Left renal pelvis (tissue), 4 donors: ENCODE measurements around the gene RNF150. TPM values are rescaled to one million over a fixed set of nuclear protein-coding genes. Genes with fewer than 3 reads are reported as not detected.

Experiments used
- DNase-seq, 4 donors: peaks; one replicate each; pipeline ENCODE4 v3.0.0-alpha.2; 2013; ENCODE audit warnings: low read depth in 4 of 4, low spot score in 3 of 4
- polyA plus RNA-seq, 4 donors: library from polyadenylated mRNA; unstranded; fragments of 120-200 nt; gene quantifications; one replicate each; pipeline ENCODE4 v1.2.1, GENCODE V29; 2013; ENCODE audit not compliant: insufficient read length in 4 of 4

RNF150 gene
- polyA plus RNA-seq, 4 donors: 22.2 to 35.0 (median 30.1) TPM

GRCh38 chr4:140874056-140874455 is 259.2 kb downstream of the RNF150 start:
- no peak for DNase-seq

- DNase-seq: no peak
Measured at GRCh38 chr4:140871368-140871767, 261.9 kb downstream of the RNF150 start.

- DNase-seq: no peak
Measured at GRCh38 chr4:140870427-140870826, 262.8 kb downstream of the RNF150 start.

GRCh38 chr4:140869446-140869845 is 263.8 kb downstream of the RNF150 start:
- DNase-seq: no peak

GRCh38 chr4:140867356-140867755 is 265.9 kb downstream of the RNF150 start:
- DNase-seq: no peak

- no peak for DNase-seq
Measured at GRCh38 chr4:140866492-140867005, 266.7 kb downstream of the RNF150 start.

- no peak for DNase-seq
Measured at GRCh38 chr4:140865253-140866217, 267.7 kb downstream of the RNF150 start.

GRCh38 chr4:140863197-140863596 is 270.1 kb downstream of the RNF150 start:
- no peak for DNase-seq

GRCh38 chr4:140862177-140862442 is 271.2 kb downstream of the RNF150 start:
- no peak for DNase-seq

- DNase-seq: peak; percentile 74 to 81 (median 78)
Measured at GRCh38 chr4:140861359-140862176, 271.7 kb downstream of the RNF150 start.

- DNase-seq: no peak
Measured at GRCh38 chr4:140858897-140859296, 274.4 kb downstream of the RNF150 start.

GRCh38 chr4:140857111-140857510 is 276.2 kb downstream of the RNF150 start:
- DNase-seq: no peak

- peak in 1 of 4 donors; percentile 17 for DNase-seq
Measured at GRCh38 chr4:140856621-140857062, 276.6 kb downstream of the RNF150 start.

GRCh38 chr4:140854168-140854567 is 279.1 kb downstream of the RNF150 start:
- DNase-seq: no peak

GRCh38 chr4:140851804-140852203 is 281.5 kb downstream of the RNF150 start:
- no peak for DNase-seq

- DNase-seq: peak in 3 of 4 donors; percentile 49 to 63 (median 54)
Measured at GRCh38 chr4:140851032-140851636, 282.1 kb downstream of the RNF150 start.

GRCh38 chr4:140849526-140849925 is 283.7 kb downstream of the RNF150 start:
- no peak for DNase-seq

GRCh38 chr4:140846736-140847135 is 286.5 kb downstream of the RNF150 start:
- DNase-seq: no peak

- DNase-seq: no peak
Measured at GRCh38 chr4:140844061-140844460, 289.2 kb downstream of the RNF150 start.

GRCh38 chr4:140841186-140841585 is 292.1 kb downstream of the RNF150 start:
- DNase-seq: no peak
